HFFc6 (cell line): Measurements from ENCODE around the gene ASAP2. TPM values are rescaled to one million over a fixed set of nuclear protein-coding genes. Genes with fewer than 3 reads are reported as not detected.

Source experiments
- DNase-seq: peaks from one replicate; pipeline ENCODE4 v3.0.0-alpha.2; 2018
- H3K27ac Mint-ChIP-seq: 2 replicates; pipeline ENCODE4 v1.8.0; 2020; ENCODE audit warnings: mild to moderate bottlenecking, mixed read lengths
- H3K27me3 Mint-ChIP-seq: 2 replicates; pipeline ENCODE4 v1.8.0; 2021; ENCODE audit warnings: mild to moderate bottlenecking, moderate library complexity, mixed read lengths; ENCODE audit not compliant: insufficient read depth
- H3K36me3 Mint-ChIP-seq: 2 replicates; pipeline ENCODE4 v1.8.0; 2021; ENCODE audit warnings: low read depth, mixed read lengths
- H3K4me1 Mint-ChIP-seq: 2 replicates; pipeline ENCODE4 v1.8.0; 2020; ENCODE audit warnings: low read depth, mixed read lengths
- H3K4me3 Mint-ChIP-seq: 2 replicates; pipeline ENCODE4 v1.8.0; 2020; ENCODE audit warnings: mild to moderate bottlenecking, moderate library complexity, mixed read lengths
- H3K9me3 Mint-ChIP-seq: 2 replicates; pipeline ENCODE4 v1.8.0; 2020; ENCODE audit warnings: mild to moderate bottlenecking, mixed read lengths
- CTCF ChIP-seq: fragments of 200-600 bp; sonication (generic); IDR thresholded peaks from 2 replicates; pipeline ENCODE4 v1.5.0; 2021; ENCODE audit warnings: antibody characterized with exemption, mild to moderate bottlenecking
- total RNA-seq, 6 experiments: library from RNA; stranded (reverse); fragmentation: NEBNext Ultra II Directional; extraction: Animal tissue kit (Norgen Biotek cat#: 25700); gene quantifications; 2 replicates in 1 of 6; 3 replicates in 5 of 6; pipeline ENCODE4 v1.2.3, GENCODE V29; 2021

Gene ASAP2
- total RNA-seq, 6 experiments from 2014 or later: 31.2 to 37.4 (median 34.3) TPM

GRCh38 chr2:9373476-9373875 is 166.9 kb downstream of the ASAP2 start:
- Mint-ChIP-seq H3K27ac (no peak overlapping the region), H3K27me3 (peaks cover 13% of the 10 kb centered on the region), H3K9me3 (no peaks in the 10 kb centered on the region), H3K4me1 (peaks cover 58% of the 10 kb centered on the region), H3K4me3 (no peak overlapping the region), H3K36me3 (peaks cover 43% of the 10 kb centered on the region)
- no peak for DNase-seq
- TF ChIP-seq CTCF: no peak

- Mint-ChIP-seq H3K36me3 (peaks cover 46% of the 10 kb centered on the region), H3K27me3 (peaks cover 13% of the 10 kb centered on the region), H3K9me3 (no peaks in the 10 kb centered on the region), H3K4me1 (peaks cover 62% of the 10 kb centered on the region), H3K27ac (peak overlapping the region; percentile 21; the same call in 1 of the 2 replicates), H3K4me3 (no peak overlapping the region)
- no peak for DNase-seq
- no peak for TF ChIP-seq CTCF
These were observed 167.6 kb downstream of the ASAP2 start for GRCh38 chr2:9374071-9374730.

- peaks cover 11% of the 10 kb centered on the region for H3K27me3 Mint-ChIP-seq
- H3K27ac Mint-ChIP-seq: no peak overlapping the region
- H3K36me3 Mint-ChIP-seq: peaks cover 35% of the 10 kb centered on the region
These were observed 169.3 kb downstream of the ASAP2 start for GRCh38 chr2:9375857-9376428.

GRCh38 chr2:9377461-9378097 is 171.0 kb downstream of the ASAP2 start:
- Mint-ChIP-seq H3K36me3 (peaks cover 37% of the 10 kb centered on the region), H3K4me1 (peaks cover 50% of the 10 kb centered on the region), H3K27me3 (peaks cover 11% of the 10 kb centered on the region), H3K4me3 (no peak overlapping the region), H3K9me3 (no peaks in the 10 kb centered on the region), H3K27ac (peak overlapping the region; percentile 68)
- no peak for DNase-seq
- no peak for TF ChIP-seq CTCF

More at GRCh38 chr2:9375857-9376428, 169.3 kb downstream of the ASAP2 start:
- Mint-ChIP-seq H3K4me1 (peaks cover 52% of the 10 kb centered on the region), H3K4me3 (no peak overlapping the region), H3K9me3 (no peaks in the 10 kb centered on the region)
- DNase-seq: no peak
- no peak for TF ChIP-seq CTCF

- peaks cover 11% of the 10 kb centered on the region for H3K27me3 Mint-ChIP-seq
- peaks cover 57% of the 10 kb centered on the region for H3K4me1 Mint-ChIP-seq
- TF ChIP-seq CTCF: no peak; the same call in 1 of the 2 replicates
- H3K9me3 Mint-ChIP-seq: no peaks in the 10 kb centered on the region; the same call in 1 of the 2 replicates
- peak overlapping the region; percentile 82 for H3K27ac Mint-ChIP-seq
- H3K36me3 Mint-ChIP-seq: peaks cover 44% of the 10 kb centered on the region
- peak; percentile 63 for DNase-seq
- 0 out of 2 replicates have a peak overlapping the region, but pooled peaks have one; percentile 20 for H3K4me3 Mint-ChIP-seq
These were observed 172.1 kb downstream of the ASAP2 start for GRCh38 chr2:9378433-9379390.
